PFSK-1 (cell line): ENCODE measurements around the gene CNTNAP2.
A peak's percentile ranks its signal among the peaks of the same experiment; 100 is the strongest.

Source experiments
- FOXP2 ChIP-seq: optimal IDR thresholded peaks from 2 replicates; pipeline ENCODE3; 2011; ENCODE audit warnings: borderline replicate concordance, control low read depth, inconsistent platforms; ENCODE audit not compliant: insufficient read depth; ENCODE audit errors: extremely low read length, extremely low read depth
- POLR2AphosphoS5 ChIP-seq: IDR thresholded peaks from 2 replicates; pipeline ENCODE4 v1.6.1; 2012; ENCODE audit warnings: low read depth, mild to moderate bottlenecking, control low read depth, low read length, moderate library complexity
- SIN3A ChIP-seq: IDR thresholded peaks from 2 replicates; pipeline ENCODE4 v1.6.1; 2012; ENCODE audit warnings: mild to moderate bottlenecking, low read length, moderate library complexity, borderline replicate concordance; ENCODE audit not compliant: insufficient read depth
- TAF1 ChIP-seq: IDR thresholded peaks from 2 replicates; pipeline ENCODE4 v1.6.1; 2012; ENCODE audit warnings: low read length, control low read depth, borderline replicate concordance; ENCODE audit not compliant: insufficient read depth
- TF ChIP-seq, protein P1 (sequence below), 2 experiments: IDR thresholded peaks; 2 replicates each; pipeline versions ENCODE4 v1.6.1 to v1.8.0; 2011 to 2012; ENCODE audit warnings: low read depth in 2 of 2, low read length in 2 of 2, control low read depth in 1 of 2, inconsistent platforms in 1 of 2, mild to moderate bottlenecking in 1 of 2, moderate library complexity in 1 of 2; ENCODE audit not compliant: insufficient read depth in 1 of 2

CNTNAP2 gene

DNA sequence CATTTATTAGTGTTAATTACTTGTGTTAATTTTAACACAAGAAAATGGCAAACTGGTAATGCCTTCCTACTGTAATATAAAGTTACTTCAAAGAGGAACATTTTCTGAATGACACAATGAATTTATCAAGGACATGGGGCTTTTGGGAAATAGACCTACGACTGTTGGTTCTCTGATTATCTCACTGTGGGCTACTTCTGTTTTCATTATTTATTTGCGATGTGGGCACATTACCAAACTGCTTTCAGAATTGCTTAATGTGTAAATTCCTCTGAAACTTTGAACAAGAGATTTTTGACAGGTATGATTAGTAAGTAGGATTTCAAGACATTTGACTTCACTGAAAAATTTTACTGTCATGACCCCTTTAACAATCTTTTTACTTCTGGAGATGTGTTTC, 535.6 kb downstream of the CNTNAP2 start:
- TF ChIP-seq TAF1: no peak
- no peak for TF ChIP-seq FOXP2
- TF ChIP-seq, protein P1, sequence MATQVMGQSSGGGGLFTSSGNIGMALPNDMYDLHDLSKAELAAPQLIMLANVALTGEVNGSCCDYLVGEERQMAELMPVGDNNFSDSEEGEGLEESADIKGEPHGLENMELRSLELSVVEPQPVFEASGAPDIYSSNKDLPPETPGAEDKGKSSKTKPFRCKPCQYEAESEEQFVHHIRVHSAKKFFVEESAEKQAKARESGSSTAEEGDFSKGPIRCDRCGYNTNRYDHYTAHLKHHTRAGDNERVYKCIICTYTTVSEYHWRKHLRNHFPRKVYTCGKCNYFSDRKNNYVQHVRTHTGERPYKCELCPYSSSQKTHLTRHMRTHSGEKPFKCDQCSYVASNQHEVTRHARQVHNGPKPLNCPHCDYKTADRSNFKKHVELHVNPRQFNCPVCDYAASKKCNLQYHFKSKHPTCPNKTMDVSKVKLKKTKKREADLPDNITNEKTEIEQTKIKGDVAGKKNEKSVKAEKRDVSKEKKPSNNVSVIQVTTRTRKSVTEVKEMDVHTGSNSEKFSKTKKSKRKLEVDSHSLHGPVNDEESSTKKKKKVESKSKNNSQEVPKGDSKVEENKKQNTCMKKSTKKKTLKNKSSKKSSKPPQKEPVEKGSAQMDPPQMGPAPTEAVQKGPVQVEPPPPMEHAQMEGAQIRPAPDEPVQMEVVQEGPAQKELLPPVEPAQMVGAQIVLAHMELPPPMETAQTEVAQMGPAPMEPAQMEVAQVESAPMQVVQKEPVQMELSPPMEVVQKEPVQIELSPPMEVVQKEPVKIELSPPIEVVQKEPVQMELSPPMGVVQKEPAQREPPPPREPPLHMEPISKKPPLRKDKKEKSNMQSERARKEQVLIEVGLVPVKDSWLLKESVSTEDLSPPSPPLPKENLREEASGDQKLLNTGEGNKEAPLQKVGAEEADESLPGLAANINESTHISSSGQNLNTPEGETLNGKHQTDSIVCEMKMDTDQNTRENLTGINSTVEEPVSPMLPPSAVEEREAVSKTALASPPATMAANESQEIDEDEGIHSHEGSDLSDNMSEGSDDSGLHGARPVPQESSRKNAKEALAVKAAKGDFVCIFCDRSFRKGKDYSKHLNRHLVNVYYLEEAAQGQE (IDR thresholded peaks at IDR 0.05; ENCODE audit: insufficient read depth in 1 of 2, low read depth in 2 of 2, low read length in 2 of 2): no peak
- no peak for TF ChIP-seq SIN3A
- no peak for TF ChIP-seq POLR2AphosphoS5

GRCh38 chr7:146654048-146654447, 537.4 kb downstream of the CNTNAP2 start:
- TF ChIP-seq FOXP2: peak; percentile 82
- no peak for TF ChIP-seq SIN3A

DNA sequence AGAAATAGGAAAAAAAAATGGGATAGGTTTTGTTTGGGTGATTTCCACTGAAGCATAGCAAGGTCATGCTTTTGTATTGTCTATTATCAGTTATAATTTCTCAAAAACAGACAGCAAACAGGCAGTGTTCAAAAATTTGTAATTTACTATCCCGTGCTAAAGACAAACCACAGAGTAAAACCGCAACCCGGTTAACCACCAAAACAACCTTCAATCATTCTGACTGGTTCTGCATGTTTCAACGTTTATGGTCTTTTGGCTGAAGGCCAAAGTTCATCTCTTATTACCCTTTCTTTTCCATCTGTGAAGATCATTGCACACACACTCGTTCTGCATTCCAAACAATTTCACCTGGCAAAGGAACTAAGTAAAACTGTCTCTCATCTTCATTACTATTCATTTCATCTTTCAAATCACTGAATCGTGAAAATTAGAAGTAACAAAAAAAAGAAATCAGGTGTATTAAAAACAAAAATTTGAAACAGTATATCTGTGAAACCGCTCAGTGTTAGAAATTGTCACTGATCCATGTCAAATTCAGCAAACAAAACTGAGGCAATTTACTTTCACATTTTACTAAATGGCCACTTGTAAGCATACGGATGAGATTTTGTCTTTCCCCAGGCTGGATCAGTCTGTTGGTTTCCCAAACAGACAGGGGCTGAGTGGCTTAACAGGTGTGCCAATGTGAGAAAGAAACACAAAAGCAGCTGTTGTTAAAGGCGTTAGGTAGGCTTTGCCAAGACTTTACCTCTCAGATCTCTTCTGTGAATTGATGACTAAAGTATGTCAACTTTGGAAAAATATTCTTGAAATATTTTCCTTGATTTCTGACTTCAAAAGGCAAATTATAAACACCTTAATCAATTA, 539.6 kb downstream of the CNTNAP2 start:
- TF ChIP-seq, protein P1 (IDR thresholded peaks at IDR 0.05; ENCODE audit: insufficient read depth in 1 of 2, low read depth in 2 of 2, low read length in 2 of 2): no peak
- TF ChIP-seq FOXP2 (no peak), POLR2AphosphoS5 (no peak), TAF1 (no peak), SIN3A (no peak)

GRCh38 chr7:146656988-146657387, 540.4 kb downstream of the CNTNAP2 start:
- TF ChIP-seq TAF1 (no peak), FOXP2 (no peak), POLR2AphosphoS5 (no peak), SIN3A (no peak)
- TF ChIP-seq, protein P1 (IDR thresholded peaks at IDR 0.05; ENCODE audit: insufficient read depth in 1 of 2, low read depth in 2 of 2, low read length in 2 of 2): no peak

GRCh38 chr7:146658604-146659003, 542.0 kb downstream of the CNTNAP2 start:
- TF ChIP-seq, protein P1 (IDR thresholded peaks at IDR 0.05; ENCODE audit: insufficient read depth in 1 of 2, low read depth in 2 of 2, low read length in 2 of 2): no peak
- TF ChIP-seq SIN3A (no peak), TAF1 (no peak), FOXP2 (no peak), POLR2AphosphoS5 (no peak)
